ENCODE data around the gene CHRNB4.

GRCh38 chr15:78597583-78597982, 43.4 kb downstream of the CHRNB4 start:
- TF ChIP-seq CTCF (IDR thresholded peaks at IDR 0.05) (no peak), EP300 (IDR thresholded peaks at IDR 0.05; ENCODE audit: low read depth) (no peak)
